Thoracic aorta (tissue), 2 donors: ENCODE data around the gene FCN1. TPM values are rescaled to one million over a fixed set of nuclear protein-coding genes. Genes with fewer than 3 reads are reported as not detected.

Experiments
- ATAC-seq: fragments of 150-250 bp; one replicate; pipeline ENCODE4 v1.8.0; 2017; ENCODE audit warnings: low read depth; ENCODE audit not compliant: insufficient number of reproducible peaks, low FRiP score
- DNase-seq: peaks from one replicate; pipeline ENCODE4 v3.0.0-alpha.2; 2020; ENCODE audit warnings: low spot score
- H3K27ac ChIP-seq, 2 donors: fragments of 200-600 bp; sonication (generic); 1 replicate in 1 of 2; 2 replicates in 1 of 2; pipeline ENCODE4 v1.5.1; 2016; ENCODE audit warnings: mild to moderate bottlenecking in 2 of 2, moderate library complexity in 2 of 2
- H3K27me3 ChIP-seq: fragments of 200-600 bp; sonication (generic); replicated peaks from 2 replicates; pipeline ENCODE4 v1.6.0; 2016; ENCODE audit warnings: mild to moderate bottlenecking; ENCODE audit not compliant: insufficient read depth
- H3K36me3 ChIP-seq: fragments of 200-600 bp; sonication (generic); one replicate; pipeline ENCODE4 v1.5.1; 2016
- H3K4me1 ChIP-seq, 2 donors: fragments of 200-600 bp; sonication (generic); 1 replicate in 1 of 2; 2 replicates in 1 of 2; pipeline versions ENCODE4 v1.5.1 to v1.6.0; 2016; ENCODE audit warnings: low read depth in 2 of 2, mild to moderate bottlenecking in 1 of 2; ENCODE audit not compliant: control insufficient read depth in 1 of 2
- H3K4me3 ChIP-seq: fragments of 200-600 bp; sonication (generic); 2 replicates; pipeline ENCODE4 v1.5.1; 2016; ENCODE audit warnings: mild to moderate bottlenecking
- H3K9me3 ChIP-seq: fragments of 200-600 bp; sonication (generic); 2 replicates; pipeline ENCODE4 v1.5.1; 2016
- CTCF ChIP-seq: fragments of 200-600 bp; sonication (generic); IDR thresholded peaks from one replicate; pipeline ENCODE4 v1.5.1; 2019; ENCODE audit warnings: antibody characterized with exemption
- total RNA-seq, 2 donors: library from RNA; depleted of rRNA; stranded (reverse); fragments of >200 nt; gene quantifications; one replicate each; pipeline versions ENCODE4 v1.1.0 to v1.2.3, GENCODE V29; 2016

FCN1 gene
- total RNA-seq, 2 donors from 2014 or later, result 2.2 to 14.3 TPM

GRCh38 chr9:134887686-134888602 is 29.8 kb downstream of the FCN1 start:
- Histone ChIP-seq H3K4me3 (no peak overlapping the region), H3K4me1 (no peaks in the 10 kb centered on the region), H3K36me3 (no peaks in the 10 kb centered on the region), H3K27me3 (no peaks in the 10 kb centered on the region), H3K9me3 (no peaks in the 10 kb centered on the region), H3K27ac (no peak overlapping the region)
- no peak for TF ChIP-seq CTCF
- no peak for ATAC-seq
- DNase-seq, result no peak

- H3K27me3 ChIP-seq, result no peaks in the 10 kb centered on the region
- no peak for DNase-seq
- no peak for ATAC-seq
- H3K4me1 ChIP-seq, result no peaks in the 10 kb centered on the region
- no peaks in the 10 kb centered on the region for H3K9me3 ChIP-seq
- no peak for TF ChIP-seq CTCF
- H3K36me3 ChIP-seq, result no peaks in the 10 kb centered on the region
- no peak overlapping the region for H3K4me3 ChIP-seq
- H3K27ac ChIP-seq, result no peak overlapping the region
These were observed 30.5 kb downstream of the FCN1 start for GRCh38 chr9:134887219-134887618.

- ATAC-seq (no peak), DNase-seq (no peak)
- no peak overlapping the region for H3K4me3 ChIP-seq
- no peak overlapping the region for H3K27ac ChIP-seq
- no peaks in the 10 kb centered on the region for H3K4me1 ChIP-seq
- no peaks in the 10 kb centered on the region for H3K36me3 ChIP-seq
- H3K27me3 ChIP-seq, result no peaks in the 10 kb centered on the region
- TF ChIP-seq CTCF, result no peak
- no peaks in the 10 kb centered on the region for H3K9me3 ChIP-seq
These were observed 31.2 kb downstream of the FCN1 start for GRCh38 chr9:134886413-134886913.

- no peak overlapping the region for H3K4me3 ChIP-seq
- H3K36me3 ChIP-seq, result no peaks in the 10 kb centered on the region
- H3K27ac ChIP-seq, result no peak overlapping the region
- TF ChIP-seq CTCF, result no peak
- H3K9me3 ChIP-seq, result no peaks in the 10 kb centered on the region
- H3K27me3 ChIP-seq, result no peaks in the 10 kb centered on the region
- DNase-seq (no peak), ATAC-seq (no peak)
- no peaks in the 10 kb centered on the region for H3K4me1 ChIP-seq
These were observed 31.9 kb downstream of the FCN1 start for GRCh38 chr9:134885679-134886412.
